Measurements from ENCODE around the gene SLC5A11.
"Not testable (repeated sequence)": the region's sequence is repeated elsewhere in the genome, so short reads cannot be mapped to it uniquely, and the experiment has no call there.

Gene SLC5A11

GRCh38 chr16:24858219-24859041 lies 12.7 kb downstream of the SLC5A11 start:
- DNase-seq (ENCODE audit: low spot score), result peak; percentile 37

DNA sequence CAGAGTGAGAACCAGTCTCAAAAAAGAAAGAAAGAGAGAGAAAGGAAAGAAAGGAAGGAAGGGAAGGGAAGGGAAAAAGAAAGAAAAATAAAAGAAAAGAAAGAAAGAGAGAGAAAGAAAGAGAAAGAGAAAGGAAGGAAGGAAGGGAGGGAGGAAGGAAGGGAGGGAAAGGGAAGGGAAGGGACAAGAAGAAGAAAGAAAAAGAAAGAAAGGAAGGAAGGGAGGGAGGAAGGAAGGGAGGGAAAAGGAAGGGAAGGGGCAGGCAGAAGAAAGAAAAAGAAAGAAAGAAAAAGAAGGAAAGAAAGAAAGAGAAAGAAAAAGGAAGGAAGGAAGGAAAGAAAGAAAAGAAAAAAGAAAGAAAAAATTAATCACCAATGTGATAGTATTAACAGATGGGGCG lies 15.7 kb downstream of the SLC5A11 start:
- no peak for DNase-seq (ENCODE audit: low spot score)

DNA sequence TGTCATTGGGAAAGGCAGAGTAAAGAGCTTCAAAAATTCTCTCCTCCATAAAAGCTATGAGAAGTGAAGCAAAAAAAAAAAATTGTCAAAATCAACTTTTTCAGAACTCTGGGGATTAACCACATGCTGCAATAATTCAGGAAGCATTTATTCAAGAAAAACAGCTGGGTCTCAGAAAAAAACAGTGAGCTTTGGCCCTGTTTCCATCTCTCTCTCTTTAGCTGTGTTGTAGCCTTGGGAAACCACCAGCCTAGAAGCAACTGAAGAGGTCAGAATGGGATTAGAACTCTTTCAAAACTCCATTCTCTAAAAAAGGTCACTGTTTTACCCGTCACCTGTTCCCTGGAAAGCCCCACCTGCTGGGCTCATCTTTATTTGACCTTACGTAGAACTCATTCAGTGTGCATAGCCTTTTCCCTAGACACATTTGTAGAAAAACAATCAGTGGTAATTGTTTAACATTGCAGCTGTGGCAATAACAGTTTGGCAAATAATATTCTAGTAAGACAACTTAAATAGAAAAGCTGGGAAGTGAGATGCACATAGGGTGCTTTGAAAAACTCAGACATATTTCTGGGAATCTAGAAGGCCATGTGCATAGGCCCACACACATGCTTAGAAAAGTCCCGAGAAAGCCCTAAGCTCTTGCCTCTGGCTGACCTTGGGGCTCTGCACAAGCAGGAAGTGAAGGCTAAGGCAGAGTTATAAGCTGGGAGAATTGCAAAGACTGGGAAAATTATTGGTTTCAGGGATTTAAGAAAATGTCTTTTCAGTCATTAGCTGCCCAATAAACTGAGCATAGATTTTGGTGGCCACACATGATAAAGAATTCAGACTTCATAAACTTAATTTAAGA lies 18.0 kb downstream of the SLC5A11 start:
- DNase-seq (ENCODE audit: low spot score), result no peak

- no peak for DNase-seq (ENCODE audit: low spot score)
Measured at GRCh38 chr16:24869033-24869432, 23.3 kb downstream of the SLC5A11 start.

DNA sequence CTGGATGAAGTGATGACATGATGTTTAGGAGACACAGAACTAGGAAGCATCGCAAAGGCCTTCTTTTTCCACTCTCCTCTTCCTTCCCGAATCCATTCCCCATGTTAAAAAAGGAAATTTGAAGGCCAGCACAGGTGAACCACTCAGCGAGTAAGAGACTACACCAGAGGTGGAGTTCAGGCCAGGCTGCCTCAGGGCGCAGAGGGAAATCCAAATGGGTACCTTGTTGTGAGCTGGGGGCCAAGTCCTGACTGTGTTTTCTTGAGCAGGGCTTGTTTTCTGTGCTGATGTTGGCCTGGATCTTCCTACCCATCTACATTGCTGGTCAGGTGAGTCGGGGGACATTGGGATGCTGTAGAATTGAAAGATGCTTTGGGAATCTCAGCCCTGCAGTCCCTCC lies 26.1 kb downstream of the SLC5A11 start:
- no peak for DNase-seq (ENCODE audit: low spot score)

- DNase-seq (ENCODE audit: low spot score), result no peak
Measured at GRCh38 chr16:24873028-24873427, 27.3 kb downstream of the SLC5A11 start.

DNA sequence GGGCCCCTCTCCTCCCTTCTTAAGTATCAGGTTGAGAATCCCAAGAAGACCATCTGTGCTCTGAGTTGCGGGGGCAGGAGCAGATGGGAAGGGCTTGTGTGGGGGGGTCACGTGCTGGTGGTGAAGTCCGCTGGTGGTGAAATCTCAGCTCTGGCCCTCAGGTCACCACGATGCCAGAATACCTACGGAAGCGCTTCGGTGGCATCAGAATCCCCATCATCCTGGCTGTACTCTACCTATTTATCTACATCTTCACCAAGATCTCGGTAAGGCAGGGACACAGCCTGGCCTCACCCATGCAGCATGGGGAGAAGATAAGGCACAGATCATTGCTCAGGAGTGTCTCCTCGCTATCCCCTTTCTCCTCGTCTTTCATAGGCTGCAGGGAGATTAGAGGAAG lies 29.7 kb downstream of the SLC5A11 start:
- DNase-seq (ENCODE audit: low spot score), result no peak

- DNase-seq (ENCODE audit: low spot score), result peak; percentile 17
Measured at GRCh38 chr16:24876231-24876630, 30.5 kb downstream of the SLC5A11 start.

DNA sequence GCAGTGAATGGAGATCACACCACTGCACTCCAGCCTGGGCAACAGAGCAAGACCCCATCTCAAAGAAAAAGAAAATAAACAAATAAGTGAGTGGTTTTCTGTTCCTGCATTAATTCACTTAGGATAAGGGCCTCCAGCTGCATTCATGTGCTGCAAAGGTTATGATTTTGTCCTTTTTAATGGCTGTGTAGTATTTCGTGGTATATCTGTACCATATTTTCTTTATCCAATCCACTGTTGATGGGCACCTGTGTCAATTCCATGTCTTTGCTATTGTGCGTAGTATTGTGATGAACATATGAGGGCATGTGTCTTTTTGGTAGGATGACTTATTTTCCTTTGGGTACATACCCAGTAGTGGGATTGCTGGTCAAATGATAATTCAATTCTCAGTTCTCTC lies 33.9 kb downstream of the SLC5A11 start:
- no peak for DNase-seq (ENCODE audit: low spot score)

DNA sequence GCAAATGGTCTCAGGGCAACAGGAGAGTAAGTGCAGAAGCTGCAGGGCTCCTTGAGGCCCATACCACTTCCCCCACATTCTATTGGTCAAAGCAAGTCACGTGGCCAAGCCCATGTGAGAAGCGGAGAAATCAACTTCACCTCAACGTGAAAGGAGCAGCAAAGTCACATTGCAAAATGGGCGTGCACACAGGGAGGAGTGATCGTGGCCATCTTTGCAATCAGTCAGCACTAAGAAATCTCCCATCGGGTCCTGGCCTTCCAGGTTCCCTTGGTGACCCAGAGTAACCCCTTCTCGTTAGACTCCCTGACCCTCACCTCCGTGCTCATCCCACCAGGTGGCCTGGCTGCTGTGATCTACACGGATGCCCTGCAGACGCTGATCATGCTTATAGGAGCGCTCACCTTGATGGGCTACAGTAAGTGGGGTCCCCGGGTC lies 38.0 kb downstream of the SLC5A11 start:
- DNase-seq (ENCODE audit: low spot score), result no peak

GRCh38 chr16:24887472-24887871 lies 41.7 kb downstream of the SLC5A11 start:
- no peak for DNase-seq (ENCODE audit: low spot score)

- no peak for DNase-seq (ENCODE audit: low spot score)
Measured at GRCh38 chr16:24890746-24891145, 45.0 kb downstream of the SLC5A11 start.

DNA sequence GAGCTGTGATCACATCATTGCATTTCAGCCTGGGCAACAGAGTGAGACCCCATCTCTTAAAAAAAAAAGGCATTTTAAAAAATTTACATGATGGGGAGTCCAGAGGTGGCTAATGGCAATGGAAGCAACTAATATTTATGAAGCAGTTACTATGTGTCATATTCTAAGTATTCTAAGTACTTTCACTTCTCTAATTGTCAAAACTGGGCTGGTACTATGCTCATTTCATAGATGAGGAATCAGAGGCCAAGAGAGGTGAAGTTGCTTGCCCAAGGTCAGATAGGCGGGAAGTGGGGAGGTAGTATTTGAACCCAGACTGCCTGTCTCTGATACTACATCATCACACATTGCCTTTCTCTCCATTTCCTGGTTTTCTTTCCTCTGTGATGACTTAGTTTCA lies 50.7 kb downstream of the SLC5A11 start:
- DNase-seq (ENCODE audit: low spot score), result no peak

GRCh38 chr16:24897522-24897921 lies 51.8 kb downstream of the SLC5A11 start:
- DNase-seq (ENCODE audit: low spot score), result not testable (repeated sequence)

DNA sequence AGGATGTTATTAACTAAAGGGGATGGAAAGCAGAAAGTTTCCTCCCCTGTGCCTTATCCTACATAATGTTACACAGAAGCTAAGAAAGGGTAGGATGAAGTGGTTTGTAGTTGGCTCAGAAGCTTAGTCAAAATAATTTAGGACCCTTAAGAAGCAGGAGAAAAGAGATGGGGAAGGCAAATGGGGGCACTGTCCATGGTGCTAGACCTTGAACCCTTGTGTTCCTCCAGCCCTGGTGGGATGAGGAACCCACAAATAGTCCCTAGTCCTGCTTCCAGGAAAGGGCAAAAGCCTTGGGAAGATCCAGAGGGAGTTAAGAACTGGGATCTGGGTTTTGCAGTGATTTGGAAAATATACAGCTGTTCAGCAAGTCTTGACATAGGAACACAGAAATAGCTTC lies 54.5 kb downstream of the SLC5A11 start:
- DNase-seq (ENCODE audit: low spot score), result no peak

DNA sequence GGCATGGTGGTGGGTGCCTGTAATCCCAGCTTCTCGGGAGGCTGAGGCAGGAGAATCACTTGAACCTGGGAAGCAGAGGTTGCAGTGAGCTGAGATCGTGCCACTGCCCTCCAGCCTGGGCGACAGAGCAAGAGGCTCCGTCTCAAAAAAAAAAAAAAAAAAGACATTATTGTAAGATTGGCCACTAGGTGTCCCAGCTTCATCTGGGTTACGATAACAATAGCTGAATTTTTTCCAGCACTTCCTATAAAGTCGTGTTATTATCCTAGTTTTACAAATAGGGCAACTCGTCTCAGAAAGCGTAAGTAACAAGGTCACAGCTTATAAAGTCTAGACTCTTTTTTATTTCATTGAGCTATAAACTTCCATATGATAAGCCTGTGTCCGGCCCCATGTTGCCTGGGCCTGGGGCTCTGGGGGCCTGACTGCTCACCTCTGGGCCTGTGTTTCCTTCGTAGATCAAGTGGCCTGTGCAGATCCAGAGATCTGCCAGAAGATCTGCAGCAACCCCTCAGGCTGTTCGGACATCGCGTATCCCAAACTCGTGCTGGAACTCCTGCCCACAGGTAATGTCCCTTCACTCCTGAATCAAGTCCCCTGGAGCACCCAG lies 60.5 kb downstream of the SLC5A11 start:
- no peak for DNase-seq (ENCODE audit: low spot score)

- DNase-seq (ENCODE audit: low spot score), result no peak
Measured at GRCh38 chr16:24906901-24907300, 61.1 kb downstream of the SLC5A11 start.

DNA sequence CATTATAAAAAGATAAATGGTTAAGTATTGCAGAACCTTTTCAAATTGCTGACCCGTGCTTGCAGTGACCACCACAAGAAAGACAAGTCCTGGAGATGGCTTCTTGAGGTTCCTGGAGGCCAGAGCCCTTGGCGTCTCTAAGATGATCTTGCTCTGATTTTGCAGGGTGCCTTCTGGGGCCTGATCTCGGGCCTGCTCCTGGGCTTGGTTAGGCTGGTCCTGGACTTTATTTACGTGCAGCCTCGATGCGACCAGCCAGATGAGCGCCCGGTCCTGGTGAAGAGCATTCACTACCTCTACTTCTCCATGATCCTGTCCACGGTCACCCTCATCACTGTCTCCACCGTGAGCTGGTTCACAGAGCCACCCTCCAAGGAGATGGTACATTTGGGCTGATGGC lies 63.0 kb downstream of the SLC5A11 start:
- no peak for DNase-seq (ENCODE audit: low spot score)

GRCh38 chr16:24909856-24910255 lies 64.1 kb downstream of the SLC5A11 start:
- no peak for DNase-seq (ENCODE audit: low spot score)

DNA sequence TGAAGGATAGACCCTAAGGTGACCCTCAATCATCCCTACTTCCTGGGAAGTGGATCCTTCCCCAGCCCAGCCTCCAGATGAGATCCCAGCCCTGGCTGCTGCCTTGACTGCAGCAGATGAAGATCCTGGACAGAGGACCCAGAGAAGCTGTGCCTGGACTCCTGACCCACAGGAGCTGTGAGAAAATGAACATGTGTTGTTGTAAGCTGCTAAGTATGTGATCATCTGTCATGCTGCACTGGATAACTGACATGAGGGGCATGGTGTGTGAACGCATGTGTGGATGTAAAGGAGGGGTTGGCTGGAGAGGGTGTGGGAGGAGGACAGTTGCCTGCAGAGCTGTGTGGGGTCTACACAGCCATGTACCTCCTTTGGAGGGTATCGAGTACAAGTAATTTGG lies 69.3 kb downstream of the SLC5A11 start:
- no peak for DNase-seq (ENCODE audit: low spot score)

- DNase-seq (ENCODE audit: low spot score), result no peak
Measured at GRCh38 chr16:24915576-24915975, 69.8 kb downstream of the SLC5A11 start.

GRCh38 chr16:24917236-24917635 lies 71.5 kb downstream of the SLC5A11 start:
- no peak for DNase-seq (ENCODE audit: low spot score)

DNA sequence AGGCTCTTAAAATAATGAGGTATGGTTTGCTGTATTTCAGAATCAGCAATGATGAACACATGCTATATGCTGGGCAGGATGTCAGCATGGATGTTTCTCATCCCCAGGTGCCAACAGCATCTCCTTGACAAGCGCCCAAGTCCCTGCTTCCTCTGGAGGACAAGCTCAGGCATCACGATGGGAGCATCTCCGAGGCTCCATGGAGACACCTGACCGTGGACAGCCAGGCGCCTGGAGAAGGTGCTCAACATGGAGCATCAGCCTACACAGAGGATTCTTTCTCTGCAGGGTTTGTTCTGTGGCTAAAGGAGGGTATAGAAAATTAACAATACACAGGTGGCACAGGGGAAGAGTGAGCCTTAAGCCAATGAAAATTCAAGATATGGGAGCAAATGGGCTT lies 72.1 kb downstream of the SLC5A11 start:
- DNase-seq (ENCODE audit: low spot score), result no peak

All from Ammon's horn (tissue), 1 donor.